Measurements from ENCODE around the gene CFAP206. TPM values are rescaled to one million over a fixed set of nuclear protein-coding genes. Genes with fewer than 3 reads are reported as not detected.

The CFAP206 gene
- total and polyA plus RNA-seq, 7 donors: 0.04 to 0.36 (median 0.23) TPM; not detected in 3

DNA sequence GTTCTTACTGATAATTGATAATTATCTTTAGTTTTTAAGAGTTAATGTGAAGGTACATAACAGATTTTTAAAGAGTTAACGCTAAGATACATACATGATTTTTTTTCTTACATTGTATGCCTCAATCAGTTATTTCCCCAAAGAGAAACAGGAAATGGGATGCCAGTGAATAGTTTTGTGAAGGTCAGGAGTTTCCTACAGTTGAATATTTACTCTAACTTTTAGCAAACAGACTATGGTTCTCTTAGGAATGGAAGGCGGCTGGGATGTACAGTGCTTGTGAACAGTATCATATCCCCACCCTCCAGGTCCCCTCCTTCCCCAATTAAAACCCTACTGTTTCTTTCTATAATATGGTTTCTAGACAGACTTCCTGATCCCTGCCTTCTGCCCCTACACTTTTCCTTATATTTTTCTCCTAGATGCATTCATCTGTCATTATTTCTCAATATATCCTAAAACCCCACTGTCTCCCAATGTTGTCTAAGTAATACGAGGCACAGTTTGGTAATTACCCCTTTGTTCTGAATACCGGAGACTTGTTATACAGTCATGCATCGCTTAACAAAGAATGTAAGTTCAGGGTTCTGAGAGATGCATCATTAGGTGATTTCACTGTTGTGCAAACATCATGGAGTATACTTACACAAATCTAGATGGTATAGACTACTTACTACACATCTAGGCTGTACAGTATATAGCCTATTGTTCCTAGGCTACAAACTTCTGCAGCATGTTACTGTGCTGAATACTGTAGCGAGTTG, 94.2 kb downstream of the CFAP206 start:
- H3K27ac ChIP-seq: no peak overlapping the region

GRCh38 chr6:87504441-87504840, 96.7 kb downstream of the CFAP206 start:
- Histone ChIP-seq H3K27ac (no peak overlapping the region), H3K27me3 (no peaks in the 10 kb centered on the region), H3K4me3 (no peak overlapping the region), H3K36me3 (peaks cover 0 to 63% (median 3%) of the 10 kb centered on the region in 4 donors), H3K9me3 (no peaks in the 10 kb centered on the region), H3K4me1 (no peaks in the 10 kb centered on the region)
- TF ChIP-seq EP300 (IDR thresholded peaks at IDR 0.05): no peak
- TF ChIP-seq POLR2AphosphoS5 (IDR thresholded peaks at IDR 0.05): no peak
- no peak for TF ChIP-seq POLR2A (IDR thresholded peaks at IDR 0.05)
- TF ChIP-seq CTCF (IDR thresholded peaks at IDR 0.05): no peak
- intact Hi-C loops (cut with DNase I): no loop called here
- no peak for DNase-seq
- whole genome bisulfite sequencing, 2 donors: 82 to 94% methylated on average over 1 of the region's 1 CpG

More for the DNA sequence above, 94.2 kb downstream of the CFAP206 start:
- H3K9me3 ChIP-seq: no peaks in the 10 kb centered on the region
- DNase-seq: no peak
- no peaks in the 10 kb centered on the region for H3K27me3 ChIP-seq
- H3K4me1 ChIP-seq: no peaks in the 10 kb centered on the region
- H3K4me3 ChIP-seq: no peak overlapping the region
- 89 to 93% methylated on average over 6 of the region's 6 CpGs for WGBS, 2 donors
- TF ChIP-seq EP300 (IDR thresholded peaks at IDR 0.05) (no peak), CTCF (IDR thresholded peaks at IDR 0.05) (no peak), POLR2A (IDR thresholded peaks at IDR 0.05) (no peak), POLR2AphosphoS5 (IDR thresholded peaks at IDR 0.05) (no peak)
- intact Hi-C loops (cut with DNase I): no loop called here
- peaks cover 0 to 41% (median 0%) of the 10 kb centered on the region in 4 donors for H3K36me3 ChIP-seq

Small RNAs within 50 kb of the gene (small RNA-seq; reads per million reads assigned to genes)
- 0 reads per million in 3 donors for gene AL049697.2
- gene RNU6-444P: 0 reads per million in 3 donors

Other genes starting within 250 kb of the CFAP206 start
- 10 to 100 TPM in 3 of 4 donors, 1 to 10 TPM in 1; 6.1 to 16.8 (median 12.0) TPM for gene SMIM8, start 85.4 kb upstream of the CFAP206 start, total RNA-seq
- 1 to 10 TPM; 4.2 to 5.8 (median 4.8) TPM for gene SMIM8, start 85.4 kb upstream of the CFAP206 start, polyA plus RNA-seq
- not detected for gene GJB7, start 78.7 kb upstream of the CFAP206 start, total RNA-seq
- gene GJB7, start 78.7 kb upstream of the CFAP206 start, polyA plus RNA-seq: not detected
- gene C6orf163, start 63.2 kb upstream of the CFAP206 start, total RNA-seq: 1 to 10 TPM; 1.2 to 3.3 (median 3.0) TPM
- under 1 TPM in 1 of 3 donors, not detected in 2; 0.71 TPM for gene C6orf163, start 63.2 kb upstream of the CFAP206 start, polyA plus RNA-seq
- gene SLC35A1, start 65.0 kb downstream of the CFAP206 start, total RNA-seq: 10 to 100 TPM; 17.2 to 22.5 (median 20.1) TPM
- gene SLC35A1, start 65.0 kb downstream of the CFAP206 start, polyA plus RNA-seq: 10 to 100 TPM; 14.6 to 20.2 (median 16.2) TPM
- 10 to 100 TPM; 20.5 to 26.5 (median 20.6) TPM for gene RARS2, start 182.0 kb downstream of the CFAP206 start, total RNA-seq
- gene RARS2, start 182.0 kb downstream of the CFAP206 start, polyA plus RNA-seq: 10 to 100 TPM; 18.3 to 34.2 (median 31.7) TPM
- gene ORC3, start 182.2 kb downstream of the CFAP206 start, total RNA-seq: 10 to 100 TPM; 17.5 to 27.6 (median 23.7) TPM
- gene ORC3, start 182.2 kb downstream of the CFAP206 start, polyA plus RNA-seq: 10 to 100 TPM; 10.2 to 11.8 (median 10.3) TPM

Data from sigmoid colon (tissue), 7 donors.